ENCODE measurements around the gene NAPSA.

DNA sequence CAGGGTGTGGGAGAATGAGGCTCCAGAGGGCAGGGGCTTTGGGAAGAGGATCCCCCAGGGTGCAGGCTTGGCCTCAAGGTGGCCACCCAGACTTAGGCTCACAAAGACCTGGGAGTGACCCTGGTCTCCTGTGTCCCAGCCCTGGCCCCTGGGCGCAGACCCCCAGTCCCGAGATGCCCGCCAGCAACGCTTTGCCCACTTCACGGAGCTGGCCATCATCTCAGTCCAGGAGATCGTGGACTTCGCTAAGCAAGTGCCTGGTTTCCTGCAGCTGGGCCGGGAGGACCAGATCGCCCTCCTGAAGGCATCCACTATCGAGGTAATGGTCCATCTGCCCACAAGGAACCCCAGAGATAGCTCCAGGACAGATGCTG lies 13.4 kb upstream of the NAPSA start:
- TF ChIP-seq, protein P1, sequence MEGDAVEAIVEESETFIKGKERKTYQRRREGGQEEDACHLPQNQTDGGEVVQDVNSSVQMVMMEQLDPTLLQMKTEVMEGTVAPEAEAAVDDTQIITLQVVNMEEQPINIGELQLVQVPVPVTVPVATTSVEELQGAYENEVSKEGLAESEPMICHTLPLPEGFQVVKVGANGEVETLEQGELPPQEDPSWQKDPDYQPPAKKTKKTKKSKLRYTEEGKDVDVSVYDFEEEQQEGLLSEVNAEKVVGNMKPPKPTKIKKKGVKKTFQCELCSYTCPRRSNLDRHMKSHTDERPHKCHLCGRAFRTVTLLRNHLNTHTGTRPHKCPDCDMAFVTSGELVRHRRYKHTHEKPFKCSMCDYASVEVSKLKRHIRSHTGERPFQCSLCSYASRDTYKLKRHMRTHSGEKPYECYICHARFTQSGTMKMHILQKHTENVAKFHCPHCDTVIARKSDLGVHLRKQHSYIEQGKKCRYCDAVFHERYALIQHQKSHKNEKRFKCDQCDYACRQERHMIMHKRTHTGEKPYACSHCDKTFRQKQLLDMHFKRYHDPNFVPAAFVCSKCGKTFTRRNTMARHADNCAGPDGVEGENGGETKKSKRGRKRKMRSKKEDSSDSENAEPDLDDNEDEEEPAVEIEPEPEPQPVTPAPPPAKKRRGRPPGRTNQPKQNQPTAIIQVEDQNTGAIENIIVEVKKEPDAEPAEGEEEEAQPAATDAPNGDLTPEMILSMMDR (IDR thresholded peaks at IDR 0.05; ENCODE audit: low read depth, low read length, poor library complexity, severe bottlenecking), result no peak
- TF ChIP-seq EZH2phosphoT487 (IDR thresholded peaks at IDR 0.05; ENCODE audit: borderline replicate concordance, low read length), result no peak

Measured in DOHH2 (cell line).